Stimulated activated CD4-positive, alpha-beta T cell treated with anti-CD3 and anti-CD28 coated beads, Interleukin-12 subunit alpha, Interleukin-12 subunit beta, amount 100 ng/mL, for 24 hours (primary cell): ENCODE results near the gene EIF4G3.

Experiments
- DNase-seq, 2 experiments: peaks; one replicate each; pipeline ENCODE4 v3.0.0-alpha.2; 2020; ENCODE audit warnings: low read depth in 2 of 2

EIF4G3 gene

GRCh38 chr1:20993716-20994575 lies 182.8 kb downstream of the EIF4G3 start:
- DNase-seq, result no peak

GRCh38 chr1:20992322-20993056 lies 184.2 kb downstream of the EIF4G3 start:
- no peak for DNase-seq

GRCh38 chr1:20988943-20989342 lies 187.8 kb downstream of the EIF4G3 start:
- DNase-seq, result no peak

GRCh38 chr1:20987831-20988825 lies 188.6 kb downstream of the EIF4G3 start:
- DNase-seq, result no peak

GRCh38 chr1:20983297-20983889 lies 193.3 kb downstream of the EIF4G3 start:
- no peak for DNase-seq

GRCh38 chr1:20982316-20982715 lies 194.4 kb downstream of the EIF4G3 start:
- DNase-seq, result no peak

GRCh38 chr1:20981915-20982314 lies 194.8 kb downstream of the EIF4G3 start:
- no peak for DNase-seq

- DNase-seq, result no peak
These were observed 196.6 kb downstream of the EIF4G3 start for GRCh38 chr1:20980051-20980450.

- DNase-seq, result no peak
These were observed 198.3 kb downstream of the EIF4G3 start for GRCh38 chr1:20978413-20978812.

- DNase-seq, result no peak
These were observed 201.0 kb downstream of the EIF4G3 start for GRCh38 chr1:20975668-20976067.

GRCh38 chr1:20974951-20975350 lies 201.7 kb downstream of the EIF4G3 start:
- DNase-seq, result no peak

- DNase-seq, result no peak
These were observed 202.6 kb downstream of the EIF4G3 start for GRCh38 chr1:20974069-20974468.

GRCh38 chr1:20972855-20973254 lies 203.8 kb downstream of the EIF4G3 start:
- no peak for DNase-seq

- no peak for DNase-seq
These were observed 211.9 kb downstream of the EIF4G3 start for GRCh38 chr1:20964540-20965484.

GRCh38 chr1:20962576-20963258 lies 214.0 kb downstream of the EIF4G3 start:
- no peak for DNase-seq

GRCh38 chr1:20958430-20958829 lies 218.3 kb downstream of the EIF4G3 start:
- no peak for DNase-seq

GRCh38 chr1:20956272-20956671 lies 220.4 kb downstream of the EIF4G3 start:
- no peak for DNase-seq

GRCh38 chr1:20950679-20951078 lies 226.0 kb downstream of the EIF4G3 start:
- DNase-seq, result no peak

GRCh38 chr1:20949871-20950590 lies 226.7 kb downstream of the EIF4G3 start:
- DNase-seq, result no peak
